HepG2 (cell line): Measurements from ENCODE around the gene ODAD4. TPM values are rescaled to one million over a fixed set of nuclear protein-coding genes. Genes with fewer than 3 reads are reported as not detected.

ENCODE experiments used
- CEBPG ChIP-seq: IDR thresholded peaks from 2 replicates; pipeline ENCODE4 v1.6.1; 2016
- CENPX ChIP-seq: sonication (generic); formaldehyde crosslinking; IDR thresholded peaks from 2 replicates; pipeline ENCODE4 v1.9.0; 2021; ENCODE audit warnings: mild to moderate bottlenecking, missing genetic modification reagents, moderate library complexity
- FOXP1 ChIP-seq, 2 experiments: fragments of 450-650 bp in 1 of 2; IDR thresholded peaks; 2 replicates each; pipeline ENCODE4 v1.6.1; 2017 to 2018; ENCODE audit warnings: antibody characterized with exemption in 1 of 2
- GATA4 ChIP-seq: sonication (generic); IDR thresholded peaks from 2 replicates; pipeline ENCODE4 v1.6.1; 2016; ENCODE audit warnings: antibody characterized with exemption, low read depth, borderline replicate concordance
- KDM5B ChIP-seq: sonication (generic); formaldehyde crosslinking; IDR thresholded peaks from 2 replicates; pipeline ENCODE4 v1.4.0; 2020; ENCODE audit warnings: missing genetic modification reagents, mild to moderate bottlenecking, borderline replicate concordance
- PCBP2 ChIP-seq: fragments of 200-400 bp; formaldehyde crosslinking; optimal IDR thresholded peaks from 2 replicates; pipeline ENCODE3; 2018; ENCODE audit warnings: low read length, low read depth; ENCODE audit not compliant: poor library complexity, severe bottlenecking
- SOX13 ChIP-seq, 3 experiments: fragments of 450-650 bp in 1 of 3; sonication (generic) in 1 of 3; formaldehyde crosslinking in 1 of 3; IDR thresholded peaks in 2 of 3; conservative IDR thresholded peaks in 1 of 3; 2 replicates each; pipeline versions ENCODE4 v1.5.0 to v1.6.1; 2016 to 2020; ENCODE audit warnings: antibody characterized with exemption in 1 of 3, mild to moderate bottlenecking in 1 of 3, missing compliant biosample characterization in 1 of 3, missing genetic modification reagents in 1 of 3, moderate library complexity in 1 of 3
- ZBTB7B ChIP-seq: sonication (generic); formaldehyde crosslinking; IDR thresholded peaks from 2 replicates; pipeline ENCODE4 v1.4.0; 2020; ENCODE audit warnings: missing genetic modification reagents
- ZBTB8A ChIP-seq: sonication (generic); formaldehyde crosslinking; IDR thresholded peaks from 2 replicates; pipeline ENCODE4 v1.4.0; 2020; ENCODE audit warnings: mild to moderate bottlenecking, low read depth, missing genetic modification reagents, borderline replicate concordance
- ZNF317 ChIP-seq: sonication (generic); formaldehyde crosslinking; IDR thresholded peaks from 2 replicates; pipeline ENCODE4 v1.5.0; 2020; ENCODE audit warnings: mild to moderate bottlenecking, missing genetic modification reagents
- ZNF598 ChIP-seq: sonication (generic); formaldehyde crosslinking; IDR thresholded peaks from 2 replicates; pipeline ENCODE4 v1.5.1; 2020; ENCODE audit warnings: mild to moderate bottlenecking, missing genetic modification reagents, borderline replicate concordance
- ZNF737 ChIP-seq: sonication (generic); formaldehyde crosslinking; IDR thresholded peaks from 2 replicates; pipeline ENCODE4 v1.5.0; 2020; ENCODE audit warnings: missing genetic modification reagents, mild to moderate bottlenecking, borderline replicate concordance
- polyA plus RNA-seq, 8 experiments: library from polyadenylated mRNA; depleted of rRNA in 3 of 8; stranded (reverse) in 7 of 8; unstranded in 1 of 8; fragments of >200 nt; fragmentation: Illumina TruSeq in 4 of 8; extraction: Trizol in 4 of 8; gene quantifications; 2 replicates each; pipeline versions ENCODE4 v1.2.1 to v1.2.3, GENCODE V29; 2011 to 2016; ENCODE audit warnings: low read depth in 4 of 8, missing spikeins in 1 of 8, mixed read lengths in 1 of 8; ENCODE audit not compliant: insufficient read depth in 1 of 8
- total RNA-seq, 5 experiments: library from RNA; depleted of rRNA; stranded (reverse); fragments of >200 nt; fragmentation: Illumina TruSeq; extraction: Trizol; gene quantifications; 2 replicates each; pipeline ENCODE4 v1.2.3, GENCODE V29; 2016; ENCODE audit warnings: low read depth in 1 of 5
- TF ChIP-seq, protein P1 (sequence below): sonication (generic); formaldehyde crosslinking; IDR thresholded peaks from 2 replicates; pipeline ENCODE4 v1.4.0; 2020; ENCODE audit warnings: missing genetic modification reagents
- TF ChIP-seq, protein P2 (sequence below): sonication (generic); formaldehyde crosslinking; IDR thresholded peaks from 2 replicates; pipeline ENCODE4 v1.9.0; 2021; ENCODE audit warnings: missing genetic modification reagents, borderline replicate concordance
- TF ChIP-seq, protein P3 (sequence below): sonication (generic); formaldehyde crosslinking; IDR thresholded peaks from 2 replicates; pipeline ENCODE4 v1.4.0; 2020; ENCODE audit warnings: missing genetic modification reagents
- TF ChIP-seq, protein P4 (sequence below): sonication (generic); formaldehyde crosslinking; IDR thresholded peaks from 2 replicates; pipeline ENCODE4 v1.5.0; 2020; ENCODE audit warnings: missing genetic modification reagents, mild to moderate bottlenecking, borderline replicate concordance
- TF ChIP-seq, protein P5 (sequence below): sonication (generic); formaldehyde crosslinking; IDR thresholded peaks from 2 replicates; pipeline ENCODE4 v1.5.0; 2020; ENCODE audit warnings: mild to moderate bottlenecking, missing genetic modification reagents
- TF ChIP-seq, protein P6 (sequence below): sonication (generic); formaldehyde crosslinking; IDR thresholded peaks from 2 replicates; pipeline ENCODE4 v1.4.0; 2020; ENCODE audit warnings: mild to moderate bottlenecking, missing genetic modification reagents

Gene ODAD4
- total and polyA plus RNA-seq, 2 of the 13 experiments (the other 11 are each of a cell fraction or from before 2014, with no cell fraction given) = 0.48 to 0.53 TPM

DNA sequence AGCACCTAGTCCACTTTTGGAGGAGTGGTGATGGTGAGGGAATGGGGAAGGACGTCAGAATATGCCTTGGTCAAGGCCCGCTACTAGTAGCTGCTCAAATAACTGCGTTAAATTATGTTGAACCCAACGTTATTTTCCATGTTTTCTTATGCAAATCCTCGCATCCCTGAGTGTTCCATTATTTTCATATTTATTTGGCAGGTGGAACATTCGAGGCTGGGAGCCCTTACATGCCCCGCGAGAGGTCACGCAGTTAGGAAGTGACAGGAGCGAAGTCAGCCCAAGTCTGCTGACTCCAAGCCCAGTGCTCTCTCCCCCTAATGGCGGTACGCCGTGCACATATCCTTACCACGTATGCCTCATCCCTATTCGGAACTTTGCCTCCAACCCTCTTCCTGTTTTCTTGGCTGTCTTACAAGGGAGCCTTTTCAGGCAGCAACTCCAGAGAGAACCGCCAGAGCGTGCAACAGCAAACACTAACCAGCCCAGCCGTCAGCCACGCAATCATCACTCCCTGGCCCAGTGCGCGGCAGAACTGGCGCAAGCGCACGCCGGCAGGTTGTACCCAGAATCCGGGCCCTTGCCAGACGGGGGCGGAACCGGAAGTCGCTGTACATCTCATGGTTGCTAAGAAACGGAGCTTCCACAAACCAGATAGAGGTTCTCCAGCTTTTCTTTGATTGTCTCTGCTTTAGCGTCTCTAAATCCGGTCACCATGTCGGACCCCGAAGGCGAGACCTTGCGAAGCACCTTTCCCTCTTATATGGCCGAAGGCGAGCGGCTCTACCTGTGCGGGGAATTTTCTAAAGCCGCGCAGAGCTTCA, at the start of gene ODAD4 (continued):
- TF ChIP-seq ZNF598 (CRISPR knock-in tag) (peak; percentile 98), FOXP1 (IDR thresholded peaks at IDR 0.05) (no peak), FOXP1 (CRISPR knock-in tag; IDR thresholded peaks at IDR 0.05) (peak; percentile 77), SOX13 (IDR thresholded peaks at IDR 0.05) (no peak), SOX13 (CRISPR knock-in tag; conservative IDR thresholded peaks at IDR 0.05 in 1 of 2, IDR thresholded peaks at IDR 0.05 in 1 of 2) (no peak; a peak in 1 of 4 replicates), CENPX (CRISPR knock-in tag) (no peak), GATA4 (peak; percentile 74), ZBTB7B (CRISPR knock-in tag) (peak; percentile 69), ZNF737 (CRISPR knock-in tag) (peak; percentile 38; the same call in 1 of the 2 replicates), ZBTB8A (peak; percentile 73; the same call in 1 of the 2 replicates), KDM5B (CRISPR knock-in tag) (peak; percentile 91), ZNF317 (CRISPR knock-in tag) (peak; percentile 92), CEBPG (CRISPR knock-in tag) (peak; percentile 91), PCBP2 (no peak)
- TF ChIP-seq, protein P1, sequence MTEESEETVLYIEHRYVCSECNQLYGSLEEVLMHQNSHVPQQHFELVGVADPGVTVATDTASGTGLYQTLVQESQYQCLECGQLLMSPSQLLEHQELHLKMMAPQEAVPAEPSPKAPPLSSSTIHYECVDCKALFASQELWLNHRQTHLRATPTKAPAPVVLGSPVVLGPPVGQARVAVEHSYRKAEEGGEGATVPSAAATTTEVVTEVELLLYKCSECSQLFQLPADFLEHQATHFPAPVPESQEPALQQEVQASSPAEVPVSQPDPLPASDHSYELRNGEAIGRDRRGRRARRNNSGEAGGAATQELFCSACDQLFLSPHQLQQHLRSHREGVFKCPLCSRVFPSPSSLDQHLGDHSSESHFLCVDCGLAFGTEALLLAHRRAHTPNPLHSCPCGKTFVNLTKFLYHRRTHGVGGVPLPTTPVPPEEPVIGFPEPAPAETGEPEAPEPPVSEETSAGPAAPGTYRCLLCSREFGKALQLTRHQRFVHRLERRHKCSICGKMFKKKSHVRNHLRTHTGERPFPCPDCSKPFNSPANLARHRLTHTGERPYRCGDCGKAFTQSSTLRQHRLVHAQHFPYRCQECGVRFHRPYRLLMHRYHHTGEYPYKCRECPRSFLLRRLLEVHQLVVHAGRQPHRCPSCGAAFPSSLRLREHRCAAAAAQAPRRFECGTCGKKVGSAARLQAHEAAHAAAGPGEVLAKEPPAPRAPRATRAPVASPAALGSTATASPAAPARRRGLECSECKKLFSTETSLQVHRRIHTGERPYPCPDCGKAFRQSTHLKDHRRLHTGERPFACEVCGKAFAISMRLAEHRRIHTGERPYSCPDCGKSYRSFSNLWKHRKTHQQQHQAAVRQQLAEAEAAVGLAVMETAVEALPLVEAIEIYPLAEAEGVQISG = peak; percentile 91
- TF ChIP-seq, protein P2, sequence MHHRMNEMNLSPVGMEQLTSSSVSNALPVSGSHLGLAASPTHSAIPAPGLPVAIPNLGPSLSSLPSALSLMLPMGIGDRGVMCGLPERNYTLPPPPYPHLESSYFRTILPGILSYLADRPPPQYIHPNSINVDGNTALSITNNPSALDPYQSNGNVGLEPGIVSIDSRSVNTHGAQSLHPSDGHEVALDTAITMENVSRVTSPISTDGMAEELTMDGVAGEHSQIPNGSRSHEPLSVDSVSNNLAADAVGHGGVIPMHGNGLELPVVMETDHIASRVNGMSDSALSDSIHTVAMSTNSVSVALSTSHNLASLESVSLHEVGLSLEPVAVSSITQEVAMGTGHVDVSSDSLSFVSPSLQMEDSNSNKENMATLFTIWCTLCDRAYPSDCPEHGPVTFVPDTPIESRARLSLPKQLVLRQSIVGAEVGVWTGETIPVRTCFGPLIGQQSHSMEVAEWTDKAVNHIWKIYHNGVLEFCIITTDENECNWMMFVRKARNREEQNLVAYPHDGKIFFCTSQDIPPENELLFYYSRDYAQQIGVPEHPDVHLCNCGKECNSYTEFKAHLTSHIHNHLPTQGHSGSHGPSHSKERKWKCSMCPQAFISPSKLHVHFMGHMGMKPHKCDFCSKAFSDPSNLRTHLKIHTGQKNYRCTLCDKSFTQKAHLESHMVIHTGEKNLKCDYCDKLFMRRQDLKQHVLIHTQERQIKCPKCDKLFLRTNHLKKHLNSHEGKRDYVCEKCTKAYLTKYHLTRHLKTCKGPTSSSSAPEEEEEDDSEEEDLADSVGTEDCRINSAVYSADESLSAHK (CRISPR knock-in tag) = no peak
- TF ChIP-seq, protein P3, sequence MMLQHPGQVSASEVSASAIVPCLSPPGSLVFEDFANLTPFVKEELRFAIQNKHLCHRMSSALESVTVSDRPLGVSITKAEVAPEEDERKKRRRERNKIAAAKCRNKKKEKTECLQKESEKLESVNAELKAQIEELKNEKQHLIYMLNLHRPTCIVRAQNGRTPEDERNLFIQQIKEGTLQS (CRISPR knock-in tag) = peak; percentile 66
- TF ChIP-seq, protein P4, sequence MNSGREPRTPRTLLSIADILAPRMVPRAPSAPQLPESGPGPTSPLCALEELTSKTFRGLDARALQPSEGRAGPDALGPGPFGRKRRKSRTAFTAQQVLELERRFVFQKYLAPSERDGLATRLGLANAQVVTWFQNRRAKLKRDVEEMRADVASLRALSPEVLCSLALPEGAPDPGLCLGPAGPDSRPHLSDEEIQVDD = 0 out of 2 replicates have a peak, but pooled peaks have one; percentile 71
- TF ChIP-seq, protein P5, sequence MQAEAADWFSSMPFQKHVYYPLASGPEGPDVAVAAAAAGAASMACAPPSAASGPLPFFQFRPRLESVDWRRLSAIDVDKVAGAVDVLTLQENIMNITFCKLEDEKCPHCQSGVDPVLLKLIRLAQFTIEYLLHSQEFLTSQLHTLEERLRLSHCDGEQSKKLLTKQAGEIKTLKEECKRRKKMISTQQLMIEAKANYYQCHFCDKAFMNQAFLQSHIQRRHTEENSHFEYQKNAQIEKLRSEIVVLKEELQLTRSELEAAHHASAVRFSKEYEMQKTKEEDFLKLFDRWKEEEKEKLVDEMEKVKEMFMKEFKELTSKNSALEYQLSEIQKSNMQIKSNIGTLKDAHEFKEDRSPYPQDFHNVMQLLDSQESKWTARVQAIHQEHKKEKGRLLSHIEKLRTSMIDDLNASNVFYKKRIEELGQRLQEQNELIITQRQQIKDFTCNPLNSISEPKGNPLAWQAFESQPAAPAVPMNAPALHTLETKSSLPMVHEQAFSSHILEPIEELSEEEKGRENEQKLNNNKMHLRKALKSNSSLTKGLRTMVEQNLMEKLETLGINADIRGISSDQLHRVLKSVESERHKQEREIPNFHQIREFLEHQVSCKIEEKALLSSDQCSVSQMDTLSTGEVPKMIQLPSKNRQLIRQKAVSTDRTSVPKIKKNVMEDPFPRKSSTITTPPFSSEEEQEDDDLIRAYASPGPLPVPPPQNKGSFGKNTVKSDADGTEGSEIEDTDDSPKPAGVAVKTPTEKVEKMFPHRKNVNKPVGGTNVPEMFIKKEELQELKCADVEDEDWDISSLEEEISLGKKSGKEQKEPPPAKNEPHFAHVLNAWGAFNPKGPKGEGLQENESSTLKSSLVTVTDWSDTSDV (CRISPR knock-in tag) = no peak
- TF ChIP-seq, protein P6, sequence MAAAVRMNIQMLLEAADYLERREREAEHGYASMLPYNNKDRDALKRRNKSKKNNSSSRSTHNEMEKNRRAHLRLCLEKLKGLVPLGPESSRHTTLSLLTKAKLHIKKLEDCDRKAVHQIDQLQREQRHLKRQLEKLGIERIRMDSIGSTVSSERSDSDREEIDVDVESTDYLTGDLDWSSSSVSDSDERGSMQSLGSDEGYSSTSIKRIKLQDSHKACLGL (CRISPR knock-in tag) = peak; percentile 81
